Activated naive CD8-positive, alpha-beta T cell treated with anti-CD3 and anti-CD28 coated beads, Interleukin-2, amount 10 ng/mL, durations not matched to agents 7 days and 5 days (primary cell): ENCODE data around the gene DNER. TPM values are rescaled to one million over a fixed set of nuclear protein-coding genes. Genes with fewer than 3 reads are reported as not detected.
"Not testable (repeated sequence)": the region's sequence is repeated elsewhere in the genome, so short reads cannot be mapped to it uniquely, and the experiment has no call there.

Experiments
- ATAC-seq: fragments of 150-1000 bp; cut with Tn5 transposase; one replicate; pipeline ENCODE4 v1.10.0; 2021; ENCODE audit warnings: low read depth, moderate library complexity
- POLR2A ChIA-PET: fragments of 350-600 bp; sonication (Branson Sonifier 250); formaldehyde crosslinking; loops from one replicate; lab custom pipeline; 2021; ENCODE audit warnings: antibody characterized with exemption; lab: Charles Lee
- DNase-seq: peaks from one replicate; pipeline ENCODE4 v3.0.0; 2021
- H3K27ac Mint-ChIP-seq: one replicate; pipeline ENCODE4 v1.8.0; 2022; ENCODE audit warnings: mild to moderate bottlenecking, mixed read lengths
- H3K27me3 Mint-ChIP-seq: one replicate; pipeline ENCODE4 v1.8.0; 2022; ENCODE audit warnings: mild to moderate bottlenecking, moderate library complexity, mixed read lengths
- H3K36me3 Mint-ChIP-seq: one replicate; pipeline ENCODE4 v1.8.0; 2021; ENCODE audit warnings: mild to moderate bottlenecking, mixed read lengths
- H3K4me1 Mint-ChIP-seq: one replicate; pipeline ENCODE4 v1.8.0; 2021; ENCODE audit warnings: mixed read lengths
- H3K4me3 Mint-ChIP-seq: one replicate; pipeline ENCODE4 v1.8.0; 2022; ENCODE audit warnings: mild to moderate bottlenecking, moderate library complexity, mixed read lengths
- H3K9me3 Mint-ChIP-seq: one replicate; pipeline ENCODE4 v1.8.0; 2021; ENCODE audit warnings: mixed read lengths
- total RNA-seq, 2 experiments: library from RNA; stranded (reverse); gene quantifications; one replicate each; pipeline ENCODE4 v1.2.3, GENCODE V29; 2021

Gene DNER
- total RNA-seq, 2 experiments from 2014 or later = not detected

DNA sequence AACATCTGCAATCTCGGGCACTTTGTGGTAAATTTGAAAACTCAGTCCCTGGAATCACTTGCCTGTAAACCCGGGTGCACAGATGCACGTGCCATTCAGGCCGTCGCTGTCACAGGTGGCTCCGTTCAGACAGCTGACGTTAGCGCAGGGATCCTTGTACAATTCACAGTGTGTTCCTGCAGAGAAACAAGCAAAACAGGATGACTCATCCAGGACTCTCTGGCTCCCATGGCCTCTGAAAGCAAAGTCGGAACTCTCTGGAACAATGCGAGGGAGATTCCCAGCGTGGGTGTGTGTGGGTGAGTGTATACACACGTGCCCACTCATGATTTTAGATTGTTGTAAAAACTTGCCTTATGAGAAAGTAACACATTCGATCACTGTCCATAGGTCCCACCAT, 307.2 kb downstream of the DNER start:
- Mint-ChIP-seq H3K9me3 (no peaks in the 10 kb centered on the region), H3K4me3 (no peak overlapping the region), H3K36me3 (no peaks in the 10 kb centered on the region), H3K4me1 (no peaks in the 10 kb centered on the region), H3K27ac (no peak overlapping the region), H3K27me3 (no peaks in the 10 kb centered on the region)
- POLR2A ChIA-PET = no interaction called here
- ATAC-seq (no peak), DNase-seq (no peak)

DNA sequence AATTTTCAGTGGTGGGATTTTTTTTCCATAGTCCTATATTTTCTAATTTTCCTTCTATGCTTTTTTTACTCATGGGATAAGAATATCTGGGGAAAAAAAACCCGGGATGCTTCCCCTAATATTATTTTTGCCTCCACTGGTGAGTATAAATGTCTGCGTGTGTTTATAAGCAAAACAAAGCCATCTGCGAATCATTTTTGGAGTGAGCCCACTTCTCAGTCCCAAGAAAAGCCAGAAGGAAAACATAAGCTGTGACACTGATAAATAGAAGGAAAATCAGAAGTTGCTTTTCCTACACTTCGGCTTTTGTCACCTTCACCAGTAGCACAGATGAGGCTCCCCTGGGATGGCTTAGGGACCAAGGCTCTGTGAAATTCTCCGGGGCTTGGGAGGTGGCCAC, 308.6 kb downstream of the DNER start:
- Mint-ChIP-seq H3K36me3 (no peaks in the 10 kb centered on the region), H3K27ac (no peak overlapping the region), H3K27me3 (no peaks in the 10 kb centered on the region), H3K4me3 (no peak overlapping the region), H3K9me3 (no peaks in the 10 kb centered on the region), H3K4me1 (no peaks in the 10 kb centered on the region)
- ATAC-seq (no peak), DNase-seq (no peak)
- POLR2A ChIA-PET = no interaction called here

DNA sequence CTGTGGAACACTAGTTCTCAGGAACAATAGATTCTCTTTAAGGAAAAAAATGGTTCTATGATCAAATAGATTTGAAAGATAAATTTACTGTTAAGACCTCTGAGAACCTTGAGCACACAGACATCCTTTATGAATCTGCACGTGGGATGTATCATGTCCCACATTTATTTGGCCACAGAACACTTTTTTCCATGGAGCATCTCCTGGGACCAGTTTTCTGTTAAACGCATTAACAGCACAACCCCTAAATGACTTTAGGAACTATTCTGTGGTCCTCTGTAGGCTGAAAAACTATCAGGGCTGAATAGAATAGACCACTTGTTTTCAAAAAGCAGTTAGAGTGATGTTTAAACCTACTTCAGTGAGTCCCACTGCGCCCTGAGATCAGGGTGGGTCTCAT, 311.1 kb downstream of the DNER start:
- Mint-ChIP-seq H3K9me3 (no peaks in the 10 kb centered on the region), H3K27ac (no peak overlapping the region), H3K4me3 (no peak overlapping the region), H3K27me3 (no peaks in the 10 kb centered on the region), H3K36me3 (no peaks in the 10 kb centered on the region), H3K4me1 (no peaks in the 10 kb centered on the region)
- DNase-seq = no peak
- POLR2A ChIA-PET = no interaction called here
- no peak for ATAC-seq

DNA sequence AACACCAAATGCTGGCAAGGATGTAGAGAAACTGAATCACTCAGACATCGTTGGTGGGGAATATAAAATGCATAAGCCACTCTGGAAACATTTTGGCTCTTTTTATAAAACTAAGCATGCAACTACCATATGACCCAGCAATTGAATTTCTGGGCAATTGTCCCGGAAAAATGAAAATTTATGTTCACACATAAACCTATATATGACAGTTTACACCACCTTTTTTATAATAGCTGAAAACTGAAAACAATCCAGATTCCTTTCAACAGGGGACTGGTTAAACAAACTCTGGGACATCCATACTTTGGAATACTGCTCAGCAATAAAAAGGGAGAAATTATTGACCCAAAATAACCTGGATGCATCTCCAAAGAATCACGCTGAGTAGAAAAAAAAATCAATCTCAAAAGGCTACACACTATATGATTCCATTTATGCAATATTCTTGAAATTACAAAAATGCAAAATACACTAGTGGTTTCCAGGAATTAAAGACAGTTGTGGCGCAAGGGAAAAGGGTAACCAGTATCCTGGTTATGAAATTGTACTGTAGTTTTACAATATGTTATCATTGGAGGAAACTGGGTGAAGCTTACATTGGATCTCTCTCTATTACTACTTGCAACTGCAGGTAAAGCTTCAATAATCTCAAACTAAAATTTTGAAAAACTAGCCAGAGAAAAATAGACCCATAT, 313.0 kb downstream of the DNER start:
- H3K36me3 Mint-ChIP-seq = no peaks in the 10 kb centered on the region
- no peaks in the 10 kb centered on the region for H3K9me3 Mint-ChIP-seq
- H3K27ac Mint-ChIP-seq = no peak overlapping the region
- DNase-seq (no peak), ATAC-seq (no peak)
- H3K4me3 Mint-ChIP-seq = no peak overlapping the region
- no peaks in the 10 kb centered on the region for H3K4me1 Mint-ChIP-seq
- no peaks in the 10 kb centered on the region for H3K27me3 Mint-ChIP-seq
- POLR2A ChIA-PET = no interaction called here

DNA sequence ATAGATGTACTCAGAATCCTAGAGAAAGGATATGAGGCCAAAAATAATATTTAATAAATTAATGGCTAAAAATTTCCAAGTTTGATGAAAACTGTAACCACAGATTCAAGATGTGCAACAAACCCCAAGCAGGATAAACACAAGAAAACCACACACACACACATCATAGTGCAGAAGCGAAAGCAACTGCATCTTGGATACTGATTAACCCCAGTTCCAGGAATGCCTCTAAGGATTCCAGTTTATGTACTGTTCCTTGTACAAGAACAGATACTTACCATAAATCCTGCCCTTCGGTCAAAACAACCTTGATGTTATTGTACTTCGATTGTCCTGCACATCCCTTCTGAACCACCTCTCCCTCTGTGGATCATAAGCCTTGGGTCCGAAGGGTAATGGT, 320.4 kb downstream of the DNER start:
- Mint-ChIP-seq H3K4me3 (no peak overlapping the region), H3K27ac (no peak overlapping the region), H3K4me1 (no peaks in the 10 kb centered on the region), H3K9me3 (no peaks in the 10 kb centered on the region), H3K27me3 (no peaks in the 10 kb centered on the region), H3K36me3 (no peaks in the 10 kb centered on the region)
- DNase-seq (no peak), ATAC-seq (no peak)
- POLR2A ChIA-PET = no interaction called here

DNA sequence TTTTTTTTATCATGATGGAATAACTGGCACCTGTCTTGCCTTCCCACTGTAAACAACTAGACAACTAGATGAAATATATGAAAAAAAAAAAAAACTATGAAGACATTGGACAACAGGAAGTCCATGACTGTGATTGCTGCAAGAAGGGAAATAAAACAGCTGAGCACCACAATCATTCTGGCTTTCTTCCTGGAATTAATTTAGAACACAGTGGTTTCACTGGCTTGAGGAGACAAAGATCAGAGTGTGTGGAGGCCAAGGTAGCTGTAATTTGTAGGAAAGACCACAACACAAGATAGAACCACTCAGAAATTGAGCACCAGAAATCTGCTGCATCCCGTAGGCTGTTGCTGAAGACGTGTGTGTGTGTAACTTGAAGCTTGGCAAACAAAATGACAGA, 322.2 kb downstream of the DNER start:
- POLR2A ChIA-PET = no interaction called here
- ATAC-seq = no peak
- H3K27ac Mint-ChIP-seq = no peak overlapping the region
- H3K36me3 Mint-ChIP-seq = no peaks in the 10 kb centered on the region
- no peak overlapping the region for H3K4me3 Mint-ChIP-seq
- H3K4me1 Mint-ChIP-seq = no peaks in the 10 kb centered on the region
- H3K27me3 Mint-ChIP-seq = no peaks in the 10 kb centered on the region
- H3K9me3 Mint-ChIP-seq = peaks cover under 1% of the 10 kb centered on the region
- no peak for DNase-seq

DNA sequence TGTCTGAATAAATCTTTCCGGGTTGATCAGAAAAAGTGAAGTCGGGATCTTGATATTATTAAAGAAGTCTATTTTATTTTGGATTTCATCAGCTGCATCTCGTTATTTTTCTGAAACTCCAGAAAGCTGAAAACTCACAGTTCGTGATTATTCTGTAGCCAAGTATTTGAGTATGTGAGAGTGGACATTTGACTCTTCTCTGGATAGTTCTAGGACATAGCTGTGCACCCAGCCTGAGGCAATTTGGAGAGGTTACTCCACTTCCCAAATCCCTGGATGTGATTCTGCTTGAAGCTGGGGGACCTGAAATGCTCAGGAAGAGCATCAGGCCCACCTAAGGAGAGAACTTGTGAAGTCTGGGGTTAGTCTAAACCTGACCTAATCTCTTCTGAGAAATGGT, 325.6 kb downstream of the DNER start:
- H3K27ac Mint-ChIP-seq = no peak overlapping the region
- peaks cover 8% of the 10 kb centered on the region for H3K9me3 Mint-ChIP-seq
- no peaks in the 10 kb centered on the region for H3K27me3 Mint-ChIP-seq
- no peaks in the 10 kb centered on the region for H3K4me1 Mint-ChIP-seq
- DNase-seq (no peak), ATAC-seq (no peak)
- H3K4me3 Mint-ChIP-seq = no peak overlapping the region
- H3K36me3 Mint-ChIP-seq = no peaks in the 10 kb centered on the region
- POLR2A ChIA-PET = no interaction called here

DNA sequence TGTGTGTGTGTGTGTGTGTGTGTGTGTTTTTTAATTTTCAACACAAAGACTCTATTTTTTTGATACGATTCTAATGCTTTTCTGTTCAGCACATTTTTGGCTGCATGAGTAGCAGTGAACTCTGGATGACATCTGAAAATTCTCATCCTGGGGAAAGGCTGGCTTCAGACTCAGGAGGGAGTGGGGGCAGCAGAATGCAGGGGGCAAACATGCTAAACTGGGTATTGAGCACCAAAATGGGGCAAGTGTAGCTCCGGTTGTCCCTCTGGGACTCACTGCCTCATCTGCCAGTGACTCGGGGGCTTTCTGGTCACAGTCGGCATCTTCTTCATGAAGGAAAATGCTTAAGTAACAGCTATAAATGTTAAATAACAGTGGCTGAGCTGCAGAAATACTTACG, 326.5 kb downstream of the DNER start:
- no peaks in the 10 kb centered on the region for H3K27me3 Mint-ChIP-seq
- no peak for DNase-seq
- H3K27ac Mint-ChIP-seq = no peak overlapping the region
- no peaks in the 10 kb centered on the region for H3K36me3 Mint-ChIP-seq
- peaks cover 9% of the 10 kb centered on the region for H3K9me3 Mint-ChIP-seq
- no peaks in the 10 kb centered on the region for H3K4me1 Mint-ChIP-seq
- POLR2A ChIA-PET = no interaction called here
- ATAC-seq = no peak
- H3K4me3 Mint-ChIP-seq = no peak overlapping the region

DNA sequence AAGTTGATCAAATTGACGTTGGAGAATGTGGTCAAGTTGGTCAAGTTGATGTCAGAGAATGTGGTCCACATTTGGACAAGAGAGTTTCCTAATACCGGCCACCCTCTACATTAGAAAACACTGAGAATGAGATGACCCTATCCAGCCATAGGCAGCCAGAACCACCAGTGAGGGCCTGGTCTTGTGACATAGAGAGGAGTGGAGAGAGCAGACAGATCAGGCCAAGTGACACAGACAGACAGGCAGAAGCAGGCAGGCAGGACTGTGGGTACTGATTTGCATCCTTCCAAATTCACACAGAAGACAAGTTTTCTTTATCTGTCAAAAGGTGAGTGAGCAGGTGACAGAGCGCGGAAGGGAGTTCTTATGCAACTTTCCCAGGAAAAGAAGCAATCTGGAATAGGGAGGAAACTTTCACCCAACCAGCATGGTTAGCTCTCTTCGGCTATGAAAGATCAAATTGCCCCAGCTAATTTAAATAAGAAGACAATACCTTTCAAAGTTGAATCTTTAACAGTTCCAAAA, 334.2 kb downstream of the DNER start:
- H3K4me1 Mint-ChIP-seq = no peaks in the 10 kb centered on the region
- no peak overlapping the region for H3K4me3 Mint-ChIP-seq
- peaks cover 2% of the 10 kb centered on the region for H3K27me3 Mint-ChIP-seq
- peaks cover 8% of the 10 kb centered on the region for H3K9me3 Mint-ChIP-seq
- H3K27ac Mint-ChIP-seq = no peak overlapping the region
- no peaks in the 10 kb centered on the region for H3K36me3 Mint-ChIP-seq
- no peak for DNase-seq
- POLR2A ChIA-PET = no interaction called here
- ATAC-seq = no peak

DNA sequence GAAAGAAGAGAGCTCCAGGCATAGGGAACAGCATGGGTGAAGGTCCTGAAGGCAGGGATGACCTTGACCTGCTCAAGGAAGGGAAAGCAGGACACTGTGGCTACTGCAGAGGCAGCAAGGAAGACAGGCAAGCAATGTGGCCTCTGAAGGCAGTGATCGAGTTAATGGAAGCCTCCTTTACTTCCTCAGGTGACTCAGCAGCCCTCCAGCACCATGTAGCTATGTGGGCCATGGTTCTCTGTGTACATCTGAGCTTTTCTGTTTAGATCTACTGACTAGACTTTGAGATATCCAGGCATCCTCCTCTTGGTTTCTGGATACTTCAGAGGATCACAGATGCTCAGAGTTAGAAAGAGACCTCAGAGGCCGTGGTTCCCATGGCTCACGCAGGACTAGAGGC, 336.0 kb downstream of the DNER start:
- DNase-seq (no peak), ATAC-seq (no peak)
- Mint-ChIP-seq H3K4me1 (no peaks in the 10 kb centered on the region), H3K27ac (no peak overlapping the region), H3K4me3 (no peak overlapping the region), H3K36me3 (no peaks in the 10 kb centered on the region), H3K9me3 (peaks cover 6% of the 10 kb centered on the region), H3K27me3 (peaks cover 2% of the 10 kb centered on the region)
- POLR2A ChIA-PET = no interaction called here

DNA sequence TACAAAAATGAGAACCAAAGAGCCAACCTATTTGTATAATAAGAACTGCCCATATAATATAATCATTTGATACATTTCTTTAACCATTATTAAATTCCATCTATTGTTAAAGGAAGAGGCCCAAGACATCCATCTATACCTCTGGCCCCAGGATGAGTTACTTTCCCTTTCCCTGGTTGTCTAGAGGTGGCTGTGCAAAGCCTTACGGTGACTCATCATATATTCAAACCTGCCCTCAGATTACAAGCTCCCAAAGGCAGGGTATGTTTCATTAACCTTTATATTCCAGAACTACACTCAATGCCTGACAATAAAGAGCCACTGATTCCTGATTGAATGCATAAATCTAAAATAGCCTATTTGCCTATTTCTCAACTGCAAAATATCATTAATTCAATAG, 337.5 kb downstream of the DNER start:
- DNase-seq = no peak
- Mint-ChIP-seq H3K4me1 (no peaks in the 10 kb centered on the region), H3K27me3 (no peaks in the 10 kb centered on the region), H3K9me3 (no peaks in the 10 kb centered on the region), H3K27ac (no peak overlapping the region), H3K4me3 (no peak overlapping the region), H3K36me3 (no peaks in the 10 kb centered on the region)
- no peak for ATAC-seq
- POLR2A ChIA-PET = no interaction called here

DNA sequence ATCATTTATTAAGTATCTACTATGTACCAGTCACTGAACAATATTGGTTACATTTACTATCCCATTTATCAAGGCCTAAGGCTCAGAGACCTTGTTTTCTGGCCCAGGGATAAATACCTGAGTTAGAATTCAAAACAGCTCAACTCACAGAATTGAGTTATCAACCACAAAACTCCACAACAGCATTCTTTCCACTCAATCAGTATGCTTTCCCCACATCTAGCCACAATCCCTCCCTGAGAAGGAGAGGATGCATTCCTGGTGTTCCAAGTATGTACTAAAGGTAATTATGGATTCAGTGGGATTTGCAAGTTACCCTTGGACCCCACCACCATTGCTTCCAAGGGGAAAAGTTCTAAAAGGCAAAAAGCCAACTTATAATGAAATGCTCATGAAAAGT, 339.1 kb downstream of the DNER start:
- ATAC-seq = no peak
- Mint-ChIP-seq H3K27me3 (no peaks in the 10 kb centered on the region), H3K27ac (no peak overlapping the region), H3K9me3 (no peaks in the 10 kb centered on the region), H3K36me3 (no peaks in the 10 kb centered on the region), H3K4me3 (no peak overlapping the region), H3K4me1 (no peaks in the 10 kb centered on the region)
- DNase-seq = no peak
- POLR2A ChIA-PET = no interaction called here

DNA sequence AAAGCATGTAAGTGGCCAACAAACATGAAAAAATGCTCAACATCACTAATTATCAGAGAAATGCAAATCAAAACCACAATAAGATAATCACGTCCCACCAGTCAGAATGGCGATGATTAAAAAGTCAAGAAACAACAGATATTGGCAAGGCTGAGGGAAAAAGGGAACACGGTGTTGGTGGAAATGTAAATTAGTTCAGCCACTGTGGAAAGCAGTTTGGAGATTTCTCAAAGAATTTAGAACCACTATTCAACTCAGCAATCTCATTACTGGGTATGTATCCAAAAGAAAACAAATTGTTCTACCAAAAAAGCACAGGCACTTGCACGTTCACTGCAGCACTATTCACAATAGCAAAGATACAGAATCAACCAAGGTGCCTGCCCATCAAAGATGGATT, 341.0 kb downstream of the DNER start:
- not testable (repeated sequence) for H3K27ac Mint-ChIP-seq, H3K27me3 Mint-ChIP-seq, DNase-seq, H3K4me1 Mint-ChIP-seq, H3K4me3 Mint-ChIP-seq, H3K9me3 Mint-ChIP-seq, H3K36me3 Mint-ChIP-seq, ATAC-seq
- POLR2A ChIA-PET = interaction anchor here (0.6 kb wide), 1 partner anchor 100 kb away, joined by 6 read pairs; no protein-coding TSS in a partner anchor

DNA sequence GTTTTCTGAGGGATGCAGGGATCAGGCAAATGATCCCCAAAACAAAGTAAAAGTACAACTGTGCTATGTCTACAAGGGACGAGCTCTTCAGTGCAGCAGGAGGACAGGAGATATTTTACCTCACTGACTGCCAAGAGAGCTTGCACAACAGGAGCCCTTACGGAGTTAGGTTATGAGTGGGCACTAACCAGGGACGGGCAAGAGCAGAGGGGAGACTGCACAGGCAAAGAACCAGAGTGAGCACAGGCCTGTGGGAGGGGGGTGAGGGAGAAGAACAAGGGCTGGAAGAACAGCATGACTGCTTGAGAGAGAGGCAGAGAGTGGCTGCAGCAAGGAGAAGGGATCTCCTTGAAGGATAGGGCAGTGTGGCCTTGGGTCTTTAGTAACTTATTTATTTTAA, 342.1 kb downstream of the DNER start:
- no peaks in the 10 kb centered on the region for H3K27me3 Mint-ChIP-seq
- no peak for DNase-seq
- H3K9me3 Mint-ChIP-seq = no peaks in the 10 kb centered on the region
- POLR2A ChIA-PET = no interaction called here
- no peaks in the 10 kb centered on the region for H3K36me3 Mint-ChIP-seq
- no peak overlapping the region for H3K4me3 Mint-ChIP-seq
- ATAC-seq = no peak
- no peak overlapping the region for H3K27ac Mint-ChIP-seq
- no peaks in the 10 kb centered on the region for H3K4me1 Mint-ChIP-seq
